Muscle of back (tissue), 11 donors: ENCODE data around the gene HBE1. TPM values are rescaled to one million over a fixed set of nuclear protein-coding genes. Genes with fewer than 3 reads are reported as not detected.
A peak's percentile ranks its signal among the peaks of the same experiment; 100 is the strongest.

Experiments used
- DNase-seq, 3 donors: peaks; one replicate each; pipeline versions ENCODE4 v3.0.0 to v3.0.0-alpha.2; 2013
- polyA plus RNA-seq, 10 donors: library from polyadenylated mRNA; unstranded; fragments of 120-200 nt; gene quantifications; one replicate each; pipeline ENCODE4 v1.2.1, GENCODE V29; 2013; ENCODE audit not compliant: insufficient read length in 10 of 10

HBE1 gene
- polyA plus RNA-seq, 10 donors: 6.6 to 110 (median 23.6) TPM

- no peak for DNase-seq
These were observed 17.2 kb upstream of the HBE1 start for GRCh38 chr11:5286901-5287300.

- peak in 1 of 3 donors; percentile 11 for DNase-seq
These were observed 16.6 kb upstream of the HBE1 start for GRCh38 chr11:5286351-5286750.

GRCh38 chr11:5285703-5286340 lies 16.1 kb upstream of the HBE1 start:
- no peak for DNase-seq

GRCh38 chr11:5284637-5285036 lies 14.9 kb upstream of the HBE1 start:
- no peak for DNase-seq

- no peak for DNase-seq
These were observed 14.1 kb upstream of the HBE1 start for GRCh38 chr11:5283882-5284281.

- DNase-seq: no peak
These were observed 13.3 kb upstream of the HBE1 start for GRCh38 chr11:5283086-5283485.

- DNase-seq: no peak
These were observed 12.9 kb upstream of the HBE1 start for GRCh38 chr11:5282628-5283027.

GRCh38 chr11:5281596-5281995 lies 11.9 kb upstream of the HBE1 start:
- no peak for DNase-seq

- peak; percentile 18 to 84 (median 46) for DNase-seq
These were observed 10.9 kb upstream of the HBE1 start for GRCh38 chr11:5280582-5281102.

- DNase-seq: no peak
These were observed 9.8 kb upstream of the HBE1 start for GRCh38 chr11:5279471-5280090.

GRCh38 chr11:5277807-5278382 lies 8.2 kb upstream of the HBE1 start:
- DNase-seq: no peak

- no peak for DNase-seq
These were observed 7.0 kb upstream of the HBE1 start for GRCh38 chr11:5276697-5277096.

GRCh38 chr11:5275369-5276110 lies 5.8 kb upstream of the HBE1 start:
- no peak for DNase-seq

GRCh38 chr11:5274395-5274794 lies 4.7 kb upstream of the HBE1 start:
- DNase-seq: no peak

- DNase-seq: no peak
These were observed 2.8 kb upstream of the HBE1 start for GRCh38 chr11:5272395-5273017.

GRCh38 chr11:5267033-5267563 lies 2.6 kb downstream of the HBE1 start:
- DNase-seq: no peak

- DNase-seq: no peak
These were observed 3.1 kb downstream of the HBE1 start for GRCh38 chr11:5266609-5267008.

- DNase-seq: no peak
These were observed 3.9 kb downstream of the HBE1 start for GRCh38 chr11:5265832-5266231.

- DNase-seq: no peak
These were observed 11.0 kb downstream of the HBE1 start for GRCh38 chr11:5258543-5259262.

GRCh38 chr11:5257296-5257695 lies 12.4 kb downstream of the HBE1 start:
- DNase-seq: no peak
